Stimulated activated CD8-positive, alpha-beta memory T cell treated with anti-CD3 and anti-CD28 coated beads, Interleukin-4, amount 100 ng/mL, for 48 hours (primary cell): ENCODE results near the gene IL4I1.

Experiments
- DNase-seq: peaks from one replicate; pipeline ENCODE4 v3.0.0-alpha.2; 2020

IL4I1 gene

GRCh38 chr19:49862391-49863253, 34.1 kb downstream of the IL4I1 start:
- DNase-seq, result peak; percentile 56

DNA sequence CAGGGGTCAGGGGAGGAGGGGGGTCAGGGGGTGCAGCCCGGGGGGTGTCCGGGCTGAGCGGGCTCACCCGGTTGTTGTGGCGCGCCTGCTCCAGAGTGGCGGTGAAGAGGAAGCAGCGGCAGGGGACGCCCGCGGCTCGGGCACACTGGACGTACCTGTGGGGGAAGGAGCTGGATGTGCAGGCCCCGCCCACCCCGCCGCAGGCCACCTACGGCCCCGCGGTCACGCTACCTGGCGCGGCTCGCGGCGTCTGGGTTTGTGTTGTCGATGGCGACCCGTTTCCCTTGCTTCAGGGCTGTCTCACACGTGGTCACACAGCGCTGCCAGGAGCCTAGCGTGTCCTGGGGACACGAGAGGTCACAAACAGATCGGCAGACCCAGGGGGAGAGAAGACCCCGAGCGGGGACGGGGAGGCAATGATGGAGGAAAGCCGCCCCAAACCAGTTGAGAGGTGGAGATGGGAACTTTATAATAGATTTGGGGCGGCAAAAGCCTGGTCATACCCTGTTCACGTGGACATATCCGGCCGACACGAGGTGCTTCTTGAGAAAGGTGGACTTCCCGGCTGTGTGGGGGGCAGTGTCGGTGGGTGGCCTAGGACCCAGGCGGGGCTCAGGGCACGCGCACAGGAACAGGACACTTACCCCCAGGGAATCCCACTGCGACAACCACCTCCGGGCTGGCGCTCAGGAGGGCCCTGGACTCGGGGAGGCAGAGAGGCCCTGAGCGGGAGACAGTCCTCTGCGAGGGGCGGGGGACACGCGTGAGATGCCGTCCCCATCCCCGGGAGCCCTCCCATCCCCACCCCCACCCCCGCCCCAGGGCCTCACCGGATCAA, 34.9 kb downstream of the IL4I1 start:
- no peak for DNase-seq

GRCh38 chr19:49861107-49861506, 35.6 kb downstream of the IL4I1 start:
- no peak for DNase-seq

GRCh38 chr19:49860336-49861102, 36.2 kb downstream of the IL4I1 start:
- DNase-seq, result no peak

- DNase-seq, result no peak
These were observed 36.9 kb downstream of the IL4I1 start for GRCh38 chr19:49859682-49860335.

GRCh38 chr19:49858088-49858985, 38.4 kb downstream of the IL4I1 start:
- DNase-seq, result no peak

DNA sequence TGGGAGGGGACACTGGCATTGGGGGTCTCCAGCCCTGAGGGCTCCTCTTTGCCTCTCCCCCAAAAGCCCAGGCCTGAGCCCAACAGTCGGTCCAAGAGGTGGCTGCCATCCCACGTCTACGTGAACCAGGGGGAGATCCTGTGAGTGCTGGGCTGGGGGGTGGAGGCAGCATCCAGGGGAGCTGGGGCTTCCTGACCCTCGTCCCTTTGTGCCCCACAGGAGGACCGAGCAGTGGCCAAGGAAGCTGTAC, 38.9 kb downstream of the IL4I1 start:
- DNase-seq, result no peak

GRCh38 chr19:49857061-49857837, 39.4 kb downstream of the IL4I1 start:
- no peak for DNase-seq

DNA sequence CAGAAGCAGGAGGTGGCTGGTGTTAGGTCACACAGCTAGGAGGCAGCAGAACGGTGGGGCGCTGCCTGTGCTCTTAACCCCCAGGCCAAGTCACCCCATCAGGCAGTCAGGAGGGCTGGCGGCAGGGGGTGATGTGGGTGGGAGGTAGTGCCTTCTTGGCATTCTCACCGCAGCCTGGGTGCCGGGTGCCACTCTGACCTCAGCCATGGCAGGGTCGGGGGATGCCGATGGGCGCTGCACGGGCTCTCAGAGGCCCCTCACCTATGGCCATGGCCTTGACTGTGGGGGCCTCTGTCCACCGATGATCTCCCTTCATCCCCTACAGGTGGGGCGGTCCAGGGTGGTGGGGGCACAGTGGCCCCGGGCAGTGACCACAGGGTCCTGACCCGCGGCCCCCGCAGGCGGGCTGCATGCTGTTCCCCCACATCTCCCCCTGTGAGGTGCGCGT, 40.1 kb downstream of the IL4I1 start:
- no peak for DNase-seq

DNA sequence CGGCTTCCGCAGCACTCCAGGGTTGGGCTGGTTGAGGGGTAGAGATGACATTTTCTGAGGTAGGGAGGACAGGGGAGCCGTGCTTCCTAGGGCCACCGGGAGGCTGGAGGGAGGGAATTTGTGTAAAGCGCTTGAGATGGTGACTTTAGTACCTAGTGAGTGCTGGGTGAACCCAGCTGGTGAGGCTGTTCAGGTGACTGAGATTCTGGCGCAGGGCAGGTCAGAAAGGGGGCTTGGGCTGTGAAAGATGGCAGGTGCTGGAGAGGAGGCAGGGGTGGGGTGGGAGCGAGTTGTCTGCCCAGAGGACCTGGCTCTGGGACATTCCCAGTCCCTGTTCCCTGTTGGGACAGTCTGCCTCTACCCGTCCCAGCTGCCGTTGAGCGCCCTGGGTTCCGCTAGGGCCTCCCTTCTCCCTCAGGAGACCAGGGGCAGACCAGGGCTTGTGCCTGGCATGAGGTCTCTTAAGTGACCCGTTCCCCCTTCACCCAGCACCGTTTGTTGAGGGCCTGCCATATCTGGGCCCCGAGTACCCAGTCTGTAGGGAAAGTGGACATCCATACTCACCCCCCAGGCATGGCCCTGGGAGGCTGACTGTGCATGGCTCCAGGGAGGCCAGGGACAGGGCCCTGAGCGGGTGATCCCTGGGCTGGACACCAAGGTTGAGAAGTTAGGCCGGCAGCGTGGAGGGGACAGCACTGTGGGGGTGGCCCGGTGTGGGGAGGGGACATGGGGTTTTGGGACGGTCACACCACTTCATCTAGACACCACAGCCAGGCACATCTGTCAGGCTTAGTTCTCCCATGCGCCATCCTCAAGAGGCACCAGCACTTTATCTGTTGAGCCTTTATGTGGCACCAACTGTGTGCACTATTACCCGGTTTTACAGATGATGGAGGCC, 40.8 kb downstream of the IL4I1 start:
- no peak for DNase-seq

GRCh38 chr19:49855277-49855675, 41.4 kb downstream of the IL4I1 start:
- DNase-seq, result no peak

DNA sequence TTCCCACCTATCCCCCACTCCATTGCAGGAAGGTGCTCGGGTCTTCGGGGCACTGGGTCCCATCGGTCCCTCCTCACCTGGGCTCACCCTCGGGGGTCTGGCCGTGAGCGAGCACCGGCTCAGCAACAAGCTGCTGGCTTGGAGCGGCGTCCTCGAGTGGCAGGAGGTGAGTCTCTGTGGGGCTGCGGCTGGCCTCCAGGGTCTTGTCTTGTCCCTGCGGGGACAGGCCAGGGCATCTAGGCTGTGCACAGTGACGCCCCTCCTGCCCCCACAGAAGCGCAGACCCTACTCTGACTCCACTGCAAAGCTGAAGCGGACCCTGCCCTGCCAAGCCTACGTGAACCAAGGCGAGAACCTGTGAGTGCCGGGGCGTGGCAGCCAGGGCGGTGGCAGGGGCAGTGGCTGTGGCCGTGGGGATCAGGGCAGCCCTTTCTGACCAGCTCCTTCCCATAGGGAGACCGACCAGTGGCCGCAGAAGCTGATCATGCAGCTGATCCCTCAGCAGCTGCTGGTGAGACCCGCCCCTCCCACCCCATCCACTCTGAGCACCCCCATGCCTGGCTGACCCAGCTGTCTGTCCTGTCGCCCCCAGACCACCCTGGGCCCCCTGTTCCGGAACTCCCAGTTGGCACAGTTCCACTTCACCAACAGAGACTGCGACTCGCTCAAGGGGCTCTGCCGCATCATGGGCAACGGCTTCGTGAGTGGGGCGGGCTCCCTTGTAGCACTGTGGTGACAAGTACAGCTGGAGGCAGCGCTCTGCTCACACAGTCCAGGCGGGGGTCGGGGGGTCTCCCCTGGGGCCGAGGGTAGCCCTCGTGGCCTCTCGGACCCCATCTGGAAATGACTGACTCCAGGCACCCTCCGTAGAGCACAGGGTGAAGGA, 42.1 kb downstream of the IL4I1 start:
- DNase-seq, result no peak

- DNase-seq, result no peak
These were observed 42.8 kb downstream of the IL4I1 start for GRCh38 chr19:49853852-49854377.

DNA sequence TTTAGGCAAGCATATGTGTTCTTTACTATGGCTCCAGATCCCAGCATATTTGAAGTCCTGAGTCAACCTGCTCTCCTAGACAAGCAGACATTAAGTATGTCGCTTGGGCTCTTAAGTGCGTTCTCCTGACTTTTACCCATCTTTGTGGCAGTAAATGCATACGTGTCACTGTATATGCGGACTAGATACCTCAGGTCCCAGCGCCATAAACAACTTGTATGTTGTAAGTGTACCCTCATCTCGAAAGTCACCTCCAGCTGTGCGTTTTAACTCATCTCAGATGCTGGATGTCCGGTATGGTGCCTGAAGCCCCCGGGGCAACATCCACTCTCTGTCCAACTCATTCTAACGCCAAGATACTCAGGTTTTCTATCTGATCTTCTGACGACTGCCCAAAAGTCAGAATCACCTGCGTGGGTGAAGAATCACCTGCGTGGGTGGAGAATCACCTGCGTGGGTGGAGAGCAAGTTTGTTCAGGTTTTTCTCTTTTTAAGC, 44.0 kb downstream of the IL4I1 start:
- DNase-seq, result no peak

GRCh38 chr19:49851456-49852259, 45.0 kb downstream of the IL4I1 start:
- peak; percentile 48 for DNase-seq

DNA sequence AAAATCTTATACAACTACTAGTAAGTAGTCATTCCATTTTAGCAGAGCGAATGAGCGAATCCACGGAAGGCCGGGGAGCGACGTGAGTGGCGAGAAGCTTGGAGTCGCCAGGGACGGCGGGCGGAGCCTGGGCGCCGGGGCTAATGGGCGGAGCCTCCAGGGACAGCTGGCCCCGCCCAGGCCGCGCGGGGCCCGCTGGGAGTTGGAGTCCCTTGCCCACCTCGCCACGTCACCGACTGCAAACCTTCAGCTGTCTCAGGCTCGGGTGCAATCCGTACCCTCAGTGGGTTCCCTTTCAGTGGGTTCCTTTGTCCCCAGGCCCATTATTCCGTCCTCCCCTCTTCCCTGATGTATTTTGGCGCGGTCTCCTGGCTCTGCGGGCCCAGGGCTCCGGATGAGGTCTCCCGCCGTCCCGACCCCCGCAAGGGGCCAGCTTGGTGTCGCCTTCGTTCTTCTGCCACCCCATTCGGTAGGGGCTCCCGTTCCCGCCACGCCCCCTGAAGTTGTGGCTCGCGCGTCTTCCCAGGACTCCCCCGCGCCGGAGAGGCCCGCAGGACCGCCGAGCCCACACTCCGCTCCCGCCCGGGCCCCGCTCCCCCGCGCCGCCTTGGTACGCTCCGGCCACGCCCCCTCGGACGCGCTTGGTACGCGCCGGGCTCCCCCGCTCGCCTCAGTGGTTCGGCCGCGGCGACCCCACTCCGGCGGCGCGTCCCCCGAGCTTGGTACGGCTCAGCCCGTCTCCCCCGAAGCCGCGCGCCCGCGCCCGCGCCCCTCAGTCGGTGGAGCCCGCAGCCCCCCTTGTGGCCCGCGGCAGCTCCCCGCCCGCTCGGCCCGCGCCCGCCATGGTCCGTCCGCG, 46.0 kb downstream of the IL4I1 start, which contains the start of gene PTOV1:
PTOV1 (plus strand) TSS at position 673 of the 856 bp plus-strand sequence.
- DNase-seq, result peak; percentile 92

GRCh38 chr19:49850221-49850486, 46.5 kb downstream of the IL4I1 start:
- DNase-seq, result no peak
